HG03045 (cell line): ENCODE data around the gene GALNT18.

Experiments used
- ATAC-seq: cut with Tn5 transposase; IDR thresholded peaks from one replicate; pipeline ENCODE4 v1.9.1; 2021; ENCODE audit warnings: mild to moderate bottlenecking, moderate library complexity; ENCODE audit not compliant: unreplicated experiment

The GALNT18 gene

GRCh38 chr11:11291041-11292015 is 330.5 kb downstream of the GALNT18 start:
- ATAC-seq: no peak

- ATAC-seq: no peak
These were observed 331.5 kb downstream of the GALNT18 start for GRCh38 chr11:11290354-11290753.

GRCh38 chr11:11289669-11290068 is 332.1 kb downstream of the GALNT18 start:
- ATAC-seq: no peak

DNA sequence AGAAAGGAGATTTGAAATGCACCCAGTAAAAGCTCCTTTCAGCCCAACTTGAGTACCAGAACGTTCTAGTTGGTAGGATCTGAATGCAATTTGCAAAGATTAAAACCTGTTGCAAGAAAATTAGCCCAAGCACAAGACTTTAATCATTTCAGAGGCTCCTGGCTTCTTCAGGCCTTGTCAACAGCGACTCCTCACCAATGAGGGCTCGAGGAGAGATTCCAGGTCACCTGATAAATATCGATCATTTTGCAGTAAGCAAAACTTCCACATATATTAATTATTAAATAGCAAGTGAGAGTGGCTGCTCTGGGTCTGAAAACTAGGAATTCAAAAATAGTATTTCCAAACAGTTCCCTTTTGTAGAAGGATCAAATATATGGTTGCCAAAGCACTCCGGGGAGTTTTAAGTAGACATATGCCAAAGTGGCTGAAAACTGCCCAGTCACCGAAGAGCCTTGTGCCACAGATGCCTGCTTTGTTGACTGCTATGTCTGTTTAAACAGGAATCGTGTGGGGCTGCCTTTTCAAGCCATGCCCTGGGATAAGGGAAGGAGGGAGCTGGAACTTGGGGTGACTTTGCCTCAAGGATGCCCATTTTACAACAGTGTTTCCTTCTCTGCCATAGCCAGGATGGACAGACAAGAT is 332.7 kb downstream of the GALNT18 start:
- no peak for ATAC-seq

GRCh38 chr11:11284481-11284880 is 337.3 kb downstream of the GALNT18 start:
- ATAC-seq: no peak

- ATAC-seq: no peak
These were observed 340.2 kb downstream of the GALNT18 start for GRCh38 chr11:11281626-11282025.

- no peak for ATAC-seq
These were observed 341.0 kb downstream of the GALNT18 start for GRCh38 chr11:11280826-11281225.

- ATAC-seq: no peak
These were observed 341.7 kb downstream of the GALNT18 start for GRCh38 chr11:11279956-11280689.

- ATAC-seq: no peak
These were observed 349.6 kb downstream of the GALNT18 start for GRCh38 chr11:11272254-11272653.

GRCh38 chr11:11270236-11270775 is 351.5 kb downstream of the GALNT18 start:
- no peak for ATAC-seq

DNA sequence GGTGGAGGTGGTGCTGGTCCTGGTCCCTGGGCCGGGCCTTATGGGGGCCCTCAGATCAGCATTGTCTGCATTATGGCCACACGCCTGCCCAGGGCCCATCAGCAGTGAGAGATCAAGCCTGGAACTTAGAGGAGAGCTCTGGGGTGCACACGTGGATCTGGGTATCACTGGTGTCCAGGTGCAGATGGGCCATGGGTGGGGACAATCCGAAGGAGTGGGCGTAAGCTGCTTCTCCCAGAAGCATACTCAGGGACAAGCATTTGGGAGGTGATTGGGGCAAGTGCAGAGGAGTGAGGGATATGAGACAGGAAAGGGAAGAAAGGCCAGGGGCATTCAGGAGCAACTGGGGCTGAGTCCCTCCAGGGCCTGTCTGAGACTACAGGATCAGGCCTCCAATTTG is 353.1 kb downstream of the GALNT18 start:
- ATAC-seq: no peak

GRCh38 chr11:11268119-11268518 is 353.7 kb downstream of the GALNT18 start:
- no peak for ATAC-seq

DNA sequence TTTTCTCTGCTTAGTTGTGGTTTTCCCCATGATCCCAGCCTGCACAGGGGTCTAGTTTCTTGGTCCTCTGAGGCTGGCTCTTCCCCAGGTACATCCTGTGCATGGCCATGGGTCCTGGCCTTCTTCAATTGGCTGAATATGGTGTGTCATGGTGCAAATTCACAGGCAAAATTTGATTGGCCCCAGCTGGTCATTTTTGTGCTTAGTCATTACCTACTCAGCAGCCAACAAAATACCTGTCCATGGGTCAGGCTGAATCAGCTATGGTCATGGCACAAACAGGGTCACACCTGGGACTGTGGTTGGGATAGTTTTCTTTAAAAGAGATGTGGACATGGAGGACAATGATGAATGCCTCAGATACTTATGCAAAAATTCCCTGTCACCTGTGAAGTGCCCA is 354.5 kb downstream of the GALNT18 start:
- ATAC-seq: no peak

GRCh38 chr11:11265994-11266606 is 355.7 kb downstream of the GALNT18 start:
- no peak for ATAC-seq

DNA sequence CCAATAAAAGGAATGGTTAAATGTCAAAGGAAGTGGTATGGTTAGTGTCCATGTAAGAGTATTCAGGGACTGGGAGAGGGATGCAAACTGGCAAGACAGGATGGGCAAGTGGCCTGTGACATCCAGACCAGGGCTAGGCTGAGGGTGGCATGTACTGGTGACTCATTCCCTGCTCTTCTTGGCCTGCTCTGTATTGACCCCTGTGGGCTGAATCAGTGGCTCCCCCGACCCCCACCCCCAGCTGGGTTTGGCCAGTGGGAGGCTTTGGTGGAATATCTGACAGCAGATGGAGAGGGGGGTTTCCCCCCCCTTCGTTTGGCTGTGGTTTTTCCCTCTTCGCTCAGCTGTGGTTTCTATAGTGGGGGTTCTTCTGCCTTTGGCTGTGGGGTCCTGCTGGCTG is 356.5 kb downstream of the GALNT18 start:
- ATAC-seq: no peak

DNA sequence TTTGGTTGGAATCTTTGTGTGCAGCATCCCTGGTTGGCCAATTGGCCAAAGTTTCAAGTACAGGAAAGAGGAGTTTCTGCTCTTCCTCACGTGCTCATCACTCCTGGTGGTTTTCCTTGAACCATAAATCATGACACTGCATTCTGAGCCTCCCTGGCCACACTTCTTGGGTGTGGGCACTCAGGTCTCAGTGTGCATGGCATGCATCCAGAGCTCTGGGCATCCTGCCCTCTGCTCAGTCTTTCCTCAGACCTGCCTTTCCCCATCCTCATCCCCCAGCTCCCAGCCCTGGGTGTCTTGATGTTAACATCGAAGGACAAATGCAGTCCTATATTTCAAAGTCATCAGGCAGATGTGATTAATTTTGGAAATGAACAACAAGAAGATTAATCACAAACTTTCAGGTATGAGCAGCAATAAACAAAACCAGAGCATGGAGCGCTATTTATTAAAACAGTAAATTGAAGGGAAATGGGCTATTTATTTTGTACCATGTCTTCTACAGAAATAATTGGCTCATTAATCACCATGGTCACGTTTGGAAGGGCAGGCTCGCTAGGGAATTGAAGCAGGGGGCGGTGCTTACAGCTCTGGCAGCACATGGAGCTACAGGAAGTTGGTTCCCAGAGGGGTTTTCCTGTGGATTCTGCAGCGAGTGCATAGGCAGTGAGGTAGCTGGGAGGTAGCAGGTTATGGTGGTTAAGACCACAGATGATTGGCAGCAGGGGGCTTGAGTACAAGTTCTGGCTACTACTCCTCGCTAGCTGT is 358.4 kb downstream of the GALNT18 start:
- ATAC-seq: no peak

GRCh38 chr11:11262171-11262920 is 359.5 kb downstream of the GALNT18 start:
- no peak for ATAC-seq

DNA sequence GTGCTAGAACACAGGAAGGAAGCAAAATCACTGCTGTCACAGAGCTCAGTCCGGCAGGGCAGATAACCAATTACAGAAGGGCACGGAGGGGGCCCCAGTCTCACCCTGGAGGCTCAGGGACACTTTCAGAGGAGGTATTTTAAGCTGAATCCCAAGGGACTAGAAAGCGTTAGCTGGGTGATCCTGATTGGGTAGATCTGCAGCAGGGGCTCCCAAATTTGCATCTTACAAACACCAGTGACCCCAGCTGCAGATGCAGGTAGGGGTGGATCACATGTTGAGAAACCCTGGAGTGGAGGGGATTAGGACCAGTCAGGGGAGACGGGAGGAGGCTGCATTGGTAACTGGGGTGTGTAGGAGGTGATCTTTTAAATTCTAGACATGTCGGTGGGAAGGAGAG is 360.2 kb downstream of the GALNT18 start:
- ATAC-seq: no peak

DNA sequence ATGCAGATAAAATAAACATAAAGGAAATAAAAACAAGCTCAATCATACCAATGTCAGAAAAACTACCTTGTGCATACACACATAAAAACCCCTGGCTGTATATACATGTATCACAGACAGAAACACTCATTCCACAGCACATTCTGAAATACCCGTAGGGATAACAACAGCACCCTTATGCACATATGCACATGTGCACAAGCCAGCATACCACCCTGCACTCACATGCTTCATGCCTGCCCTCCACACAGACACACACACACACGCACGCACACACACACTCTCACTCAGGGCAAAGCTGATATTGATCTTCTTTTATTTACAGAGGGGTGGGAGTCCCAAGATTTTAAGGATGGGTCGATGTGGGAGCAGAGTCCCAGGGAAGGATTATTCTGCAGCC is 360.9 kb downstream of the GALNT18 start:
- no peak for ATAC-seq
